Measurements from ENCODE around the gene CDC42BPB.

Gene CDC42BPB

GRCh38 chr14:102971836-102972606 is 85.3 kb downstream of the CDC42BPB start:
- no peaks in the 10 kb centered on the region for H3K27me3 ChIP-seq (ENCODE audit: control insufficient read depth in 1 of 2, insufficient read depth in 2 of 2, low read length in 2 of 2)
- no peak overlapping the region for H3K4me3 ChIP-seq (ENCODE audit: low read length in 2 of 2)
- no peak overlapping the region for H3K27ac ChIP-seq (ENCODE audit: low read length)
- peaks cover 64 to 75% of the 10 kb centered on the region in 2 donors for H3K36me3 ChIP-seq (ENCODE audit: control insufficient read depth in 2 of 2, insufficient read depth in 2 of 2, low read length in 2 of 2)
- no peak overlapping the region for H3K9ac ChIP-seq (ENCODE audit: low read length in 2 of 2)
- no peaks in the 10 kb centered on the region for H3K4me1 ChIP-seq (ENCODE audit: control insufficient read depth, insufficient read depth, low read length)
- H3K9me3 ChIP-seq (ENCODE audit: control insufficient read depth in 2 of 2, low read length in 2 of 2), result no peaks in the 10 kb centered on the region

GRCh38 chr14:102971314-102971713 is 86.0 kb downstream of the CDC42BPB start:
- Histone ChIP-seq H3K36me3 (ENCODE audit: control insufficient read depth in 2 of 2, insufficient read depth in 2 of 2, low read length in 2 of 2) (peaks cover 64 to 76% of the 10 kb centered on the region in 2 donors), H3K9me3 (ENCODE audit: control insufficient read depth in 2 of 2, low read length in 2 of 2) (no peaks in the 10 kb centered on the region), H3K4me3 (ENCODE audit: low read length in 2 of 2) (no peak overlapping the region), H3K27me3 (ENCODE audit: control insufficient read depth in 1 of 2, insufficient read depth in 2 of 2, low read length in 2 of 2) (no peaks in the 10 kb centered on the region), H3K9ac (ENCODE audit: low read length in 2 of 2) (no peak overlapping the region), H3K27ac (ENCODE audit: low read length) (no peak overlapping the region), H3K4me1 (ENCODE audit: control insufficient read depth, insufficient read depth, low read length) (no peaks in the 10 kb centered on the region)

GRCh38 chr14:102970496-102970895 is 86.9 kb downstream of the CDC42BPB start:
- H3K4me1 ChIP-seq (ENCODE audit: control insufficient read depth, insufficient read depth, low read length), result no peaks in the 10 kb centered on the region
- H3K4me3 ChIP-seq (ENCODE audit: low read length in 2 of 2), result no peak overlapping the region
- peaks cover 69 to 73% of the 10 kb centered on the region in 2 donors for H3K36me3 ChIP-seq (ENCODE audit: control insufficient read depth in 2 of 2, insufficient read depth in 2 of 2, low read length in 2 of 2)
- no peak overlapping the region for H3K9ac ChIP-seq (ENCODE audit: low read length in 2 of 2)
- no peaks in the 10 kb centered on the region for H3K9me3 ChIP-seq (ENCODE audit: control insufficient read depth in 2 of 2, low read length in 2 of 2)
- H3K27me3 ChIP-seq (ENCODE audit: control insufficient read depth in 1 of 2, insufficient read depth in 2 of 2, low read length in 2 of 2), result no peaks in the 10 kb centered on the region
- no peak overlapping the region for H3K27ac ChIP-seq (ENCODE audit: low read length)

- no peak overlapping the region for H3K9ac ChIP-seq (ENCODE audit: low read length in 2 of 2)
- no peaks in the 10 kb centered on the region for H3K27me3 ChIP-seq (ENCODE audit: control insufficient read depth in 1 of 2, insufficient read depth in 2 of 2, low read length in 2 of 2)
- no peaks in the 10 kb centered on the region for H3K9me3 ChIP-seq (ENCODE audit: control insufficient read depth in 2 of 2, low read length in 2 of 2)
- peaks cover 69 to 75% of the 10 kb centered on the region in 2 donors for H3K36me3 ChIP-seq (ENCODE audit: control insufficient read depth in 2 of 2, insufficient read depth in 2 of 2, low read length in 2 of 2)
- H3K27ac ChIP-seq (ENCODE audit: low read length), result no peak overlapping the region
- H3K4me1 ChIP-seq (ENCODE audit: control insufficient read depth, insufficient read depth, low read length), result no peaks in the 10 kb centered on the region
- no peak overlapping the region for H3K4me3 ChIP-seq (ENCODE audit: low read length in 2 of 2)
These were observed 87.4 kb downstream of the CDC42BPB start for GRCh38 chr14:102969901-102970300.

GRCh38 chr14:102969060-102969791 is 88.1 kb downstream of the CDC42BPB start:
- H3K27ac ChIP-seq (ENCODE audit: low read length), result no peak overlapping the region
- no peak overlapping the region for H3K4me3 ChIP-seq (ENCODE audit: low read length in 2 of 2)
- no peaks in the 10 kb centered on the region for H3K27me3 ChIP-seq (ENCODE audit: control insufficient read depth in 1 of 2, insufficient read depth in 2 of 2, low read length in 2 of 2)
- H3K9ac ChIP-seq (ENCODE audit: low read length in 2 of 2), result no peak overlapping the region
- no peaks in the 10 kb centered on the region for H3K4me1 ChIP-seq (ENCODE audit: control insufficient read depth, insufficient read depth, low read length)
- peaks cover 65 to 74% of the 10 kb centered on the region in 2 donors for H3K36me3 ChIP-seq (ENCODE audit: control insufficient read depth in 2 of 2, insufficient read depth in 2 of 2, low read length in 2 of 2)
- H3K9me3 ChIP-seq (ENCODE audit: control insufficient read depth in 2 of 2, low read length in 2 of 2), result no peaks in the 10 kb centered on the region

GRCh38 chr14:102968306-102968705 is 89.0 kb downstream of the CDC42BPB start:
- Histone ChIP-seq H3K4me1 (ENCODE audit: control insufficient read depth, insufficient read depth, low read length) (no peaks in the 10 kb centered on the region), H3K27ac (ENCODE audit: low read length) (no peak overlapping the region), H3K27me3 (ENCODE audit: control insufficient read depth in 1 of 2, insufficient read depth in 2 of 2, low read length in 2 of 2) (no peaks in the 10 kb centered on the region), H3K36me3 (ENCODE audit: control insufficient read depth in 2 of 2, insufficient read depth in 2 of 2, low read length in 2 of 2) (peaks cover 64 to 75% of the 10 kb centered on the region in 2 donors), H3K4me3 (ENCODE audit: low read length in 2 of 2) (no peak overlapping the region), H3K9me3 (ENCODE audit: control insufficient read depth in 2 of 2, low read length in 2 of 2) (no peaks in the 10 kb centered on the region), H3K9ac (ENCODE audit: low read length in 2 of 2) (no peak overlapping the region)

GRCh38 chr14:102967506-102967795 is 89.9 kb downstream of the CDC42BPB start:
- no peak overlapping the region for H3K9ac ChIP-seq (ENCODE audit: low read length in 2 of 2)
- peaks cover 66 to 73% of the 10 kb centered on the region in 2 donors for H3K36me3 ChIP-seq (ENCODE audit: control insufficient read depth in 2 of 2, insufficient read depth in 2 of 2, low read length in 2 of 2)
- no peak overlapping the region for H3K4me3 ChIP-seq (ENCODE audit: low read length in 2 of 2)
- H3K4me1 ChIP-seq (ENCODE audit: control insufficient read depth, insufficient read depth, low read length), result no peaks in the 10 kb centered on the region
- no peaks in the 10 kb centered on the region for H3K27me3 ChIP-seq (ENCODE audit: control insufficient read depth in 1 of 2, insufficient read depth in 2 of 2, low read length in 2 of 2)
- H3K27ac ChIP-seq (ENCODE audit: low read length), result no peak overlapping the region
- no peaks in the 10 kb centered on the region for H3K9me3 ChIP-seq (ENCODE audit: control insufficient read depth in 2 of 2, low read length in 2 of 2)

- Histone ChIP-seq H3K4me3 (ENCODE audit: low read length in 2 of 2) (no peak overlapping the region), H3K9me3 (ENCODE audit: control insufficient read depth in 2 of 2, low read length in 2 of 2) (no peaks in the 10 kb centered on the region), H3K27ac (ENCODE audit: low read length) (no peak overlapping the region), H3K9ac (ENCODE audit: low read length in 2 of 2) (no peak overlapping the region), H3K27me3 (ENCODE audit: control insufficient read depth in 1 of 2, insufficient read depth in 2 of 2, low read length in 2 of 2) (no peaks in the 10 kb centered on the region), H3K4me1 (ENCODE audit: control insufficient read depth, insufficient read depth, low read length) (no peaks in the 10 kb centered on the region), H3K36me3 (ENCODE audit: control insufficient read depth in 2 of 2, insufficient read depth in 2 of 2, low read length in 2 of 2) (peaks cover 72 to 77% of the 10 kb centered on the region in 2 donors)
These were observed 90.5 kb downstream of the CDC42BPB start for GRCh38 chr14:102966681-102967505.

- no peaks in the 10 kb centered on the region for H3K27me3 ChIP-seq (ENCODE audit: control insufficient read depth in 1 of 2, insufficient read depth in 2 of 2, low read length in 2 of 2)
- H3K4me3 ChIP-seq (ENCODE audit: low read length in 2 of 2), result no peak overlapping the region
- H3K9me3 ChIP-seq (ENCODE audit: control insufficient read depth in 2 of 2, low read length in 2 of 2), result no peaks in the 10 kb centered on the region
- no peak overlapping the region for H3K9ac ChIP-seq (ENCODE audit: low read length in 2 of 2)
- no peak overlapping the region for H3K27ac ChIP-seq (ENCODE audit: low read length)
- H3K36me3 ChIP-seq (ENCODE audit: control insufficient read depth in 2 of 2, insufficient read depth in 2 of 2, low read length in 2 of 2), result peaks cover 70 to 72% of the 10 kb centered on the region in 2 donors
- no peaks in the 10 kb centered on the region for H3K4me1 ChIP-seq (ENCODE audit: control insufficient read depth, insufficient read depth, low read length)
These were observed 91.2 kb downstream of the CDC42BPB start for GRCh38 chr14:102965971-102966655.

- no peaks in the 10 kb centered on the region for H3K27me3 ChIP-seq (ENCODE audit: control insufficient read depth in 1 of 2, insufficient read depth in 2 of 2, low read length in 2 of 2)
- no peaks in the 10 kb centered on the region for H3K9me3 ChIP-seq (ENCODE audit: control insufficient read depth in 2 of 2, low read length in 2 of 2)
- peaks cover 64 to 68% of the 10 kb centered on the region in 2 donors for H3K36me3 ChIP-seq (ENCODE audit: control insufficient read depth in 2 of 2, insufficient read depth in 2 of 2, low read length in 2 of 2)
- H3K9ac ChIP-seq (ENCODE audit: low read length in 2 of 2), result no peak overlapping the region
- no peaks in the 10 kb centered on the region for H3K4me1 ChIP-seq (ENCODE audit: control insufficient read depth, insufficient read depth, low read length)
- H3K27ac ChIP-seq (ENCODE audit: low read length), result no peak overlapping the region
- H3K4me3 ChIP-seq (ENCODE audit: low read length in 2 of 2), result no peak overlapping the region
These were observed 92.1 kb downstream of the CDC42BPB start for GRCh38 chr14:102965282-102965681.
